Subcutaneous adipose tissue (tissue), 4 donors: Measurements from ENCODE around the gene TBC1D5. TPM values are rescaled to one million over a fixed set of nuclear protein-coding genes. Genes with fewer than 3 reads are reported as not detected.

Source experiments
- total RNA-seq, 4 donors: library from RNA; depleted of rRNA; stranded (reverse); fragments of >200 nt; gene quantifications; one replicate each; pipeline ENCODE4 v1.1.0, GENCODE V29; 2016
- TF ChIP-seq, protein P1 (sequence below): fragments of 450-650 bp; IDR thresholded peaks from one replicate; pipeline ENCODE4 v1.5.1; 2016; ENCODE audit warnings: low read depth, mild to moderate bottlenecking, control low read depth, antibody characterized with exemption, moderate library complexity

The TBC1D5 gene
- total RNA-seq, 4 donors from 2014 or later, result 76.3 to 91.1 (median 81.3) TPM

- TF ChIP-seq, protein P1, sequence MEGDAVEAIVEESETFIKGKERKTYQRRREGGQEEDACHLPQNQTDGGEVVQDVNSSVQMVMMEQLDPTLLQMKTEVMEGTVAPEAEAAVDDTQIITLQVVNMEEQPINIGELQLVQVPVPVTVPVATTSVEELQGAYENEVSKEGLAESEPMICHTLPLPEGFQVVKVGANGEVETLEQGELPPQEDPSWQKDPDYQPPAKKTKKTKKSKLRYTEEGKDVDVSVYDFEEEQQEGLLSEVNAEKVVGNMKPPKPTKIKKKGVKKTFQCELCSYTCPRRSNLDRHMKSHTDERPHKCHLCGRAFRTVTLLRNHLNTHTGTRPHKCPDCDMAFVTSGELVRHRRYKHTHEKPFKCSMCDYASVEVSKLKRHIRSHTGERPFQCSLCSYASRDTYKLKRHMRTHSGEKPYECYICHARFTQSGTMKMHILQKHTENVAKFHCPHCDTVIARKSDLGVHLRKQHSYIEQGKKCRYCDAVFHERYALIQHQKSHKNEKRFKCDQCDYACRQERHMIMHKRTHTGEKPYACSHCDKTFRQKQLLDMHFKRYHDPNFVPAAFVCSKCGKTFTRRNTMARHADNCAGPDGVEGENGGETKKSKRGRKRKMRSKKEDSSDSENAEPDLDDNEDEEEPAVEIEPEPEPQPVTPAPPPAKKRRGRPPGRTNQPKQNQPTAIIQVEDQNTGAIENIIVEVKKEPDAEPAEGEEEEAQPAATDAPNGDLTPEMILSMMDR, result no peak
Observed at GRCh38 chr3:17287006-17287689, 455.3 kb downstream of the TBC1D5 start.

GRCh38 chr3:17278006-17278405 lies 464.4 kb downstream of the TBC1D5 start:
- TF ChIP-seq, protein P1, result no peak

DNA sequence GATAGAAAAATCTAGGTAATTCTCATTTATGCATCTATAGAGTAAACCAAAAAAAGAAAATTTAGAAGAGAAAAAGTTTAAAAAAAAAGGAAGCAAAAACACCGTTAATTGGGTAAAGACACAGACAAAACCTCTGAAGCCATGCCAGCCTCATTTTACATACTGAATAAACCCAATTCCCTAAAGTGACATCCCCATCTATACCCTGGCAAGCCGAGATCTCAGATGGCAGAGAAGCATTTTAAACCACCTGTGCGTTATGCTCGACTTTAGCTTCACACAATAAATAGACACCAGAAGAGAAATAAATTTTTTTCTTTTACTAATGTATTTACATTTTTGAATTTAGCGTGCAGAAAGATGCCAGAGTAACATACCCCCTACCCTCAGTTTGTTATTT lies 475.6 kb downstream of the TBC1D5 start:
- TF ChIP-seq, protein P1, result no peak

DNA sequence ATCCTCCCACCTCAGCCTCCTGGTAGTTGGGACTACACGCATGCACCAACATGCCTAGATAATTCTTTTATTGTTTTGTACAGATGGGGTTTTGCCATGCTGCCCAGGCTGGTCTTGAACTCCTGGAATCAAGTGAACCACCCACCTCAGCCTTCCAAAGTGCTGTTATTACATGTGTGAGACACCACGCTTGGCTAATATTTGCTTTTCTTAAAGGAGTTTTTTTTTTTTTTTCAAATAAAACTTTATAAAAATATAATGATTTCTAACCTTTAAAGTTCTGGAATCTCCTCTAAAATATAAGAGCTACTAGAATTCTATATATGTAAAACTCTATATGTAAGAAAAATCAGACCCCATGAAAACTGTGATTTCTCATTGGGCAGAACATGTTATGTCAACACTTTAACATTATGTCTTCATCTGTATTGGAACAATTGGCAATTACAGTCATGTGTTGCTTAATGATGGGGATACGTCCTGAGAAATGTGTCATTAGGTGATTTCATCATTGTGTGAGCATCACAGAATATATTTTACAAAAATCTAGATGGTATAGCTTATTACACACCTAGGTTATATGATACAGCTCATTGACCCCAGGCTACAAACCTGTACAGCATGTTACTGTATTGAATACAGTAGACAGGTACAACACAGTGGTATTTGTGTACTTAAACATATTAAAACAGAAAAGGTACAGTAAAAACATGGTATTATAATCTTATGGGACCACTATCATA lies 480.6 kb downstream of the TBC1D5 start:
- TF ChIP-seq, protein P1, result no peak

DNA sequence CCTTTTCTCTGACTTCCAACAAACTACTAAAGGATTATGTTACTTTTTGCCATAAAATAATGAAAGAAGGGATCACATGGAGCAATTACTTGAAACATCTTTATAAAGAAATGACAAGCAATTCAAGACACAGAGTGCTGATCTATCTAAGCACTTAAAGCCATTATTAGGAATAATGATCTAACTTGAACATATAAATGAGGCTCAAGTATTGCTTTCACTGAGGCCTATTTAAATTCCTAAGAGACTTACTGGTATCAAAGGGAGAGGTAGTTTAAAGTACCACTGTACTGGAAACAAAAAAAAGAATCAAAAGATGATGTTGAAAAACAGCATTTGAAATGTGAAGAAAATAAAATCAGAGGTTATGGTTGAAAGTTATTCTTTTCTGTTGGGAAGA lies 482.2 kb downstream of the TBC1D5 start:
- TF ChIP-seq, protein P1, result no peak

DNA sequence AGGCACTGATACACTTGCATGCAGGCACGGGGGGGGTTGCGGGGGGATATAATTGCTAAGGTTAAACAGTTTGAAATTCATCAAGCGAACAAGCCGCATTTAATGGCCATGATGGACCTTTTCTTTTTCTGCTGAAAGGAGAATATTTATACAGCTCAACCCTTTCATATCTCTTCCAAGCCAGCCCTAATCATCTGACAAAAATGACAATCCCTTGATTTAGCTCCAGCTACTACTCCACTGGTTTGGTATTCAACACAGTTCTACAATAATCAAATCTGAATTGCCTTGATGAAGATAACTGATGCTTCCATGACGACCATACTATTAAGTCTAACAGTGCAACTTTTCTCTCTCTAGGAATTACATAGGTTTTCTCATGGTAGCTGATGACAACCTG lies 482.7 kb downstream of the TBC1D5 start:
- TF ChIP-seq, protein P1, result no peak

- TF ChIP-seq, protein P1, result no peak
Observed at GRCh38 chr3:17258823-17259436, 483.5 kb downstream of the TBC1D5 start.
